GM19467 (cell line): ENCODE data around the gene LSM3.
A peak's percentile ranks its signal among the peaks of the same experiment; 100 is the strongest.

Source experiments
- ATAC-seq: cut with Tn5 transposase; IDR thresholded peaks from one replicate; pipeline ENCODE4 v1.9.1; 2021; ENCODE audit warnings: mild to moderate bottlenecking, moderate library complexity; ENCODE audit not compliant: unreplicated experiment

Gene LSM3

DNA sequence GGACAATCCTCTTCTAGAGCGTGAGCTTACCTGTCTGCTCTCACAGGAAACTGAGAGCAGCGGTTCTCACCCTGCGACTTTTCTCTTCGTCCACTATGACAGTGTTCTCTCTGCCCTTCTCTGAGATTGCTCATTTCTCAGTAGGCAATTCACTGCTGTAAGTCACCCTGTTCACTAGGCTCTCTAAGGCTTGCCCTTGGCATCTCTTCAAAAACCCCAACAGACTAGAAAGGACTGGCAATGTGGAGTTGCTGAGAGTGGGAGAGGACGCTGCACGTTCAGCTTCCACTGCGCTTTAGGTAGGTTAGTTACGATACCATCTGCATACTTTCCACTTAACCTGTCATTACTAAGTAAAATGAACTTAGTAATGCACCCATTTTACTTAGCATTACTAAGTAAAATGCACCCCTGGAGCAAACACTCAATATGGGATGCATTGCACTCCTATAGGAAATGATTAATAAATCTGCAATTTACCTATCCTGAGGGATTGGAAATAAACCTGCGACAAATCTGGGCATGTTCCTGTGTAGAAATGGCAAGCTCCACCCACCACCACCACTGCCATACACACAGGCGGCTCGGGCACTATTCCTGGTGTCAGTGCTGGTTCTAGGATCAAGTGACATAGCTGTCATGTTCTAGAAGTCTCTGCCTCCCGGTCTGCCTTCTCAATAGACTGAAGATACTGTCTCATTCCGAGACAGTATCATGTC lies 21.6 kb upstream of the LSM3 start:
- no peak for ATAC-seq

DNA sequence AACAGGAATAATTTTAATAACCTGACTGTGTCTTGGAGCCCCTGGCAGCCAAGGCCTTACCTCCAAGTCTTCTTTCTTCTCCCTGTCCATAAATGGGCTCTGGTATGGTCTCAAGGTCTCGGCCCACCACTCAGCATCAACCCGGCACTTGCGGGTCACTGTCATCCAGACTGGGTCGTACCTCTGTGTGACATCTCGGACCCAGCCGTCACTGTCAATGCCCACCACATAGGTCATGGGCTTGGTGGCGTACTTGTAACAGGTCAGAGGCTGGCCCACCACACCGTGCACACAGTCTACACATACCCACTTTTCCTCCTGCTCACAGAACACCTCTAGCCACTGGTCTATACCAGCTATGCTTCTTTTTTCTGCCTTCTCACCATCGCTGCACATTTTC lies 20.7 kb upstream of the LSM3 start:
- no peak for ATAC-seq

DNA sequence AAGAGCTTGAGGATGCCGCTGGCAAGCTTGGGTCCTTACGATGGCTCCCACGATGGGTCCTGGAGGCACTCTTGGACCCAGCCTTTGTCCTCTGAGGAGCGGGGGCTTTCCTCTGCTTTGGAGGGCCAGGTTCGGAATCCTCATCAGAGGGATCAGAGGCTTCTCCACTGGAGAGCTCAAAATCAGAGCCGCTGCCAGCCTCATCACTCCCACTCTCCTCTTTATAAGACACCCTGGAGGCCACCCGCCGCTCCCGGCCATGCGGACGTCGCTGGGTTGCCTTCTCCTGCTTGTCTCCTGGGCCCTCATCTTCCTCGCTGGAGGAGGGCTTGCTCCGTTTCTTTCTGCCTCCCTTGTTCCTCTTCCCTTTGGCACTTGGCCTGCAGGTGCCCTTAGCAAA lies 20.2 kb upstream of the LSM3 start:
- ATAC-seq = no peak

GRCh38 chr3:14159426-14159825 lies 19.2 kb upstream of the LSM3 start:
- ATAC-seq = no peak

GRCh38 chr3:14161282-14161681 lies 17.3 kb upstream of the LSM3 start:
- no peak for ATAC-seq

DNA sequence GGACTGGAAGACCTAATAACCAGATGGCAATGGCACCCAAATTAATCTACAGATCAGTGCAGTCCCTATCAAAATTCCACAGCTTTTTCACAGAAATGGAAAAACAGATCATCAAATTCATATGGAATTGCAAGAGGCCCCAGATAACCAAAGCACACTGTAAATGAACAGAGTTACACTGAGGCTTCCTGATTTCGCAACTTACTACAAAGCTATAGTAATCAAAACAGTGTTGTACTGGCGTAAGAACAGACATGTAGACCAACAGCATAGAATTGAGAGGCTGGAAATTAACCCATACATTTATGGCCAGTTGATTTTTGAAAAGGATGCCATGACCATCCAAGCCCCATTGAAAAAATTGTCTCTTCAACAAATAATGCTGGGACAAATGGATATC lies 16.4 kb upstream of the LSM3 start:
- ATAC-seq = no peak

GRCh38 chr3:14166877-14167603 lies 11.6 kb upstream of the LSM3 start:
- ATAC-seq = no peak

GRCh38 chr3:14169435-14169834 lies 9.2 kb upstream of the LSM3 start:
- no peak for ATAC-seq

GRCh38 chr3:14169871-14170270 lies 8.7 kb upstream of the LSM3 start:
- no peak for ATAC-seq

DNA sequence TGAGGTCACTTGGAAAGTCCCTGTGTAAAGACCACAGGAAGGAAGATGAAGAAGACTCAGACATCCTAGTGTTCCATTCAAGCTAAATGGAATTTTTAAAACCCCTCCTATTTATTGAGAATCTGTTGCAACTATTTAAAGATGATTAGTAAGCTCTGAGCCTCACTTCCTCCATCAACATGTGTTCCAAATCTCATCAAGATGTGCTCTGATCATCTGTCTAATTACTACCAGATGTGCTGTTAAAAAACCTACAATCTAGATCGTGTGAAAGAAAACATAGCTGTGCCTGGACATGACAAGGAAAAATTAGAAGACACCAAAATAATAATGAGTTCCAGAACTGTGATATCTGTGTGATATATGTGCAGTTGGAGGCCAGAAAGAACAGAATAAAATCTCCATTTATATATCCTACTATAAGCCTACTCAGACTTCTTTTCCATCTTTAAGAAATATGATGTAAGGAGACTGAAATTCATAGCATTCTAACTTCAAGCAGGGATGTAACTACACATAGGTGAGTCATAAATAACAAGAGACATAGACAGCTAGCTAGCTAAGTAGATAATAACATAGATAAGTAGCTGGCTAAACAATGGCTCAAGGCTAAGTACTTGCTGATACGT lies 8.0 kb upstream of the LSM3 start:
- no peak for ATAC-seq

DNA sequence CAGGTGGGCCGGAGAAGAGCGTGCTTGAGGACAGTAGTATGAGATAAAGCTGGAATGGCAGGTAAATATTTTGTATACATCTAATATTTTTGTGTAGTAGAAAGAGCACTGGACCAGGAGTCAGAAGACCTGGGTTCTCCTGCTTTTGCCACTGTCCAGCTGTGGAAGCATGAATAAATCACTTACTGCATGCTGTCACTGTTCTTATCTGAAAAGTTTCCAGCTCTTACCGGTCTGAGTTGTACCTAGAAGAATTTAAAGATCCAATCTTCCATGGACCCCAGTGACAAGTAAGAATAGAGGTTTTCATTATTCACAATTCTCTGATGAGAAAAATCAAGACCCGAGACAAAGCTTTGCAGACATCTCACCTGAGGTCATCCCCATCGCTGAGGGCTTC lies 6.1 kb upstream of the LSM3 start:
- ATAC-seq = no peak

DNA sequence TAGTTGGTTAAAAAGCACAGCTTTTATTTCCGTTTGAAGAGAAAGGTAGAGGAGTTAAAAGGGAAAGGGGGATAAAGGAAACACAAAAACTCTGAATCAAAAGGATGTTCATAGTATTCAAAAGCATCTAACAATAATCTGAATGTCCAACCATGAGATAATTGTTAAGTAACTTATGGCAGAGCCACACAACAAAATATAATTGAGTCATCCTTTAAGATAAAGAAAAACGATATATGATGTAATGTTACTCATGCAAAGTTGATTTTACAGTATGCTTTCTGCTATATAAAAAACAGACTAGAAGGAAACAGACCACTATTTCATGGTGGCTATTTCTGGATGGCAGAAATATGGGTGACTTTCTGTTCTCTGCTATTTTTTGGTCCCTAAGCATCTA lies 4.1 kb upstream of the LSM3 start:
- ATAC-seq = no peak

DNA sequence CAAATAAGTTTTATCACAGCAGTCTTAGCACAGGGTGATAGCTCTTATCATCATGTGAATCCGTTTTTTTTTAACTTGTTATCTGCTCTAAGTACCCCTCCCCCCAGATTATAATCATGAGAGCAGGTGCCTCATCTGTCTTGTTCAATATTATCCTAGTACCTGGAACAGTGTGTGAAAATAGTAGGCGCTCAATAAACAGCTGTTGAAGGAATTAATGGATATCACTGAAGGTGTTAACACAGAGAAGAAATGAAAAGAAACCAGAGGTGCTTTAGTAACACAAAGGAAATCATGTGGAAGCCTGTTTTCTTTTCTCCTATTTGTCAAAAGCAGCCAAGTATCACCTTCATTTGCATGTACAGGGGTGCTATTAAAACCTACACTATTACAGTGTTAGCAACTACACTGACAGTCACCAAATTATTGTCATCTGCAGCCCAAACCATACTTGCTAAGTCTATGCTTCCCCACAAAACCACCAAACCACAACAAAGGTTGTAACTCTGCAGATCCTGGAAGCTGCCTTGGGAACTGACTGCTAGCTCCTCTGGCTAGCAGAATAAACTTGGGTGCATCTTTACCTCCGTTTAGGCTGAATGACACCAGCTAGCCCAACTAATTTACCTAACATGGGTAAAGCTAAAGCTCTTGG lies 3.1 kb upstream of the LSM3 start:
- ATAC-seq = no peak

DNA sequence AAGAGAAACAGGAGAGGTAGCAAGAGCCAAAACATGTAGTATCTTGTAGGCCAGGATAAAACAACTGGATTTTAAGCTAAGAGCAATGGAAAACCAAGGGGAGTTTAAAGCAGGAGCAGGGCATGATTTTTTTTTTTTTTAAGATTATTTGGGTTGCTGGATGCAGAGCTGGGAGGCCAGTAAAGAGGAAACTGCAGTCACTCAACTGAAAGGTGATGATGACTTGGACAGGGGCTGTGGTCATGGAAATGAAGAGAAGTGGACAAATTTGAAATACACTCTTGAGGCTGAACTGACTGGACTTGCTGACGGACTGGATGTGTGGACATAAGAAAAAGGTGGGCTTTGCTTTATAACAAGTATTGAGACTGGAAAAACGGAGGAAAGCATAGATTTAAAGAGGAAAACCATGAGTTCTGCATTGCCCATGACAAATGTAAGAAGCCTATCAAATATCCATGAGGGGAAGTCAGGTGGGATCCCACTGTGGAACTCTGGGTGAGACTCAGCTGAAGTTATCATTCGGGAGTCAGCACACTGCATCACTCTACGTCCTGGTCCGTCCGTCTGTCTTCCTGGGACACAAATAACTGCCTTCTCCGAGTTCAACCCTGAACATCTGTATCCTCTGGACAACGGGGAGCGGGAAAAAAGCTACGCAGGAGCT lies 904 bp upstream of the LSM3 start:
- ATAC-seq = peak; percentile 9

DNA sequence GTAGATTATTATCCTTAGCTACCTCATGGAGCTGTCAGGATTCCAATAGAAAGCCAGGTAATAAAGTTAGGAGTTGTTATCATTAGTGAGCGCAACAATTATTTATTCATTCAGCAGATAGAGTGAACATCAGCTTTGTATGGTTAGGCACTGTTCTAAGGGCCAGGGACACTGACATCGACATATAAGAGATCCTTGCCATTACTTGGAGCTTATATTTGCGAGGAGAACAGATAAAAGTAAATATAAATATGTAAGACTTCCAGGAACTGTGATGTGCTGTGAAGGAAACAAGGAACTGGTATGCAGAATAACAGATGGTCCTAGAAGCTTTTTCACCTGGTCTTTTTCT lies 473 bp downstream of the LSM3 start:
- no peak for ATAC-seq

DNA sequence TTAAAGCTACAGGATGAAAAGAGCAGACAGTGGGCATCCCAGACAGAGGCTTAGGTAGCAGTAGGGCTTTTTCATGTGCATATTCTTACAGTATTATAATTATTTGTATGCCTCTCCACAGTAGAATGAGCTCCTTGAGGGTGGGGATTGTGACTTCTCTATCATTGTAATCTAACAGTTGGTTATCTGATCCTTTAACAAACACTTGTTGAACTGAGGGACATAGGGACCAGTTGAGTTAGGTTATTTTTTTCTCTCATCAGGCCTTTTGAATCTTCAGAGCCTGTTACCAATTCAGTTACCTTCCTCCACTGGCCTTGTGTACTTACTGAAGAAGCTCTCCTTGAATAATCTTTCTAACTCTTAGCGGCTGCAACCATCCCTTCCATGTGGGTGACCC lies 1.2 kb downstream of the LSM3 start:
- ATAC-seq = no peak

GRCh38 chr3:14181253-14181652 lies 2.6 kb downstream of the LSM3 start:
- ATAC-seq = no peak

DNA sequence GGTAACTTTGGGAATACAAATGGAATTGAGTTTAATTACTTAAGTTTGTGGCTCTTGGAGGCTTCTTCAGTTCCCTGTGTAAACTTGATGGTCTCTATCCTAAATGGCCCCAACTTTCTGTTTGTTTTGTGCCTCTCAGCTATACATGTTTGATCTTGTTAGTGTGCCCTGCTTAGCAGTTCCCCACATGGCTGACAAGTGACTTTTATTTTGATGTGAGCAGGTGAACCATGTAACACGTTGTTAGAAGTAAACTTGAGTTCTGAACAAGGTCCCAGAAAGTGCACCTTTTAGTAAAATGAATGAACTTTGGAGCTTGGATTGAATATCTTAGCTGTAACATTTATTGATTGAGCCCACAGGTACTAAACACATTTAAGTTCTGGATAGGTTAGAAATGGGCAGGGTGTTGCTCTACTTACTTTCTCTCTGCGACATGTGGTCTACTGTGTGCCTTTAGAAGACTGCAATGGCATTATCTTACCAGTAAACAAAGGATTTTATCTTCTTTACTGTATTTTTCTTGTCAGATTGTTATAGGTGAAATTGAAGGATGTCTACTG lies 4.5 kb downstream of the LSM3 start:
- ATAC-seq = no peak

- ATAC-seq = no peak
Measured at GRCh38 chr3:14186854-14187458, 8.3 kb downstream of the LSM3 start.

- no peak for ATAC-seq
Measured at GRCh38 chr3:14188041-14188754, 9.6 kb downstream of the LSM3 start.
